ENCODE data around the gene HK1.

DNA sequence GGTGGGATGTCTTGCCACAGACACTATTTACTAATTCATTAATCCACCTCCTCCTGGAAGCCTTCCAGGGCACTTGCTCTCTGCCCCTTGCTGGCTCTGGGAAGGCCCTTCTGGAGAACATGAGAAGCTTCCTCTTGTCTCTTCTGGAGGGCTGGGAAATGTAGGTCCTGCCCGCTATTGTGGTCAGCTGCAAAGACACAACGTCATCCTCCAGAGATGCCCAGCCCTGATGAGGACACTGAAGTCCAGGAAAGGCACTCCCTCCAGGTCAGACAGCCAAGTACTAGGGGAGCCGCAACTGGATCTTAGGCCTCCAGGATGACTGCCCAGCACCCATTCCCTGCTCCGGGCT, 148.1 kb downstream of the HK1 start:
- TF ChIP-seq, protein P1, sequence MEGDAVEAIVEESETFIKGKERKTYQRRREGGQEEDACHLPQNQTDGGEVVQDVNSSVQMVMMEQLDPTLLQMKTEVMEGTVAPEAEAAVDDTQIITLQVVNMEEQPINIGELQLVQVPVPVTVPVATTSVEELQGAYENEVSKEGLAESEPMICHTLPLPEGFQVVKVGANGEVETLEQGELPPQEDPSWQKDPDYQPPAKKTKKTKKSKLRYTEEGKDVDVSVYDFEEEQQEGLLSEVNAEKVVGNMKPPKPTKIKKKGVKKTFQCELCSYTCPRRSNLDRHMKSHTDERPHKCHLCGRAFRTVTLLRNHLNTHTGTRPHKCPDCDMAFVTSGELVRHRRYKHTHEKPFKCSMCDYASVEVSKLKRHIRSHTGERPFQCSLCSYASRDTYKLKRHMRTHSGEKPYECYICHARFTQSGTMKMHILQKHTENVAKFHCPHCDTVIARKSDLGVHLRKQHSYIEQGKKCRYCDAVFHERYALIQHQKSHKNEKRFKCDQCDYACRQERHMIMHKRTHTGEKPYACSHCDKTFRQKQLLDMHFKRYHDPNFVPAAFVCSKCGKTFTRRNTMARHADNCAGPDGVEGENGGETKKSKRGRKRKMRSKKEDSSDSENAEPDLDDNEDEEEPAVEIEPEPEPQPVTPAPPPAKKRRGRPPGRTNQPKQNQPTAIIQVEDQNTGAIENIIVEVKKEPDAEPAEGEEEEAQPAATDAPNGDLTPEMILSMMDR (IDR thresholded peaks at IDR 0.05), result no peak
- no peak for TF ChIP-seq POLR2A (IDR thresholded peaks at IDR 0.05)
